Activated CD4-positive, CD25-positive, alpha-beta regulatory T cell treated with anti-CD3 and anti-CD28 coated beads, Interleukin-2, amount 50 U/mL, for 16 hours (primary cell): ENCODE data around the gene DHRS7C.

Source experiments
- DNase-seq: peaks from one replicate; pipeline ENCODE4 v3.0.0-alpha.2; 2020; ENCODE audit warnings: low read depth, low spot score

Gene DHRS7C

DNA sequence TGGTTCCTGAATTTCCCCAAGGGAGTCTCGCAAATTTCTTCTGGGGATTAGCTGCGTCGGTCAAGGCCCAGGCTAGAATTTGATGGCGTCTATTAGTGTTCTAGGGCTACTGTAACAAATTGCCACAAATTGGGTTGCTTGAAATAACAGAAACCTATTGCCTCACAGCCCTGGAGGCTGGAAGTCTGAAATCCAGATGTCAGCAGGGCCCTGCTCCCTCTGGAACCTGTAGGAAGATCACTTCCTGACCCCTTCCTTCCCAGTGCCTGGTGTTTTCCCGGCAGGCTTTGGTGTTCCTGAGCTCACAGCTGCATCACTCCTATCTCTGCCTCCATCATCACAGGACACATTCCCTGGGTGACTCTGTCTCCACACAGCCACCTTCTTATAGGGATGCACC lies 24.4 kb downstream of the DHRS7C start:
- DNase-seq, result no peak

DNA sequence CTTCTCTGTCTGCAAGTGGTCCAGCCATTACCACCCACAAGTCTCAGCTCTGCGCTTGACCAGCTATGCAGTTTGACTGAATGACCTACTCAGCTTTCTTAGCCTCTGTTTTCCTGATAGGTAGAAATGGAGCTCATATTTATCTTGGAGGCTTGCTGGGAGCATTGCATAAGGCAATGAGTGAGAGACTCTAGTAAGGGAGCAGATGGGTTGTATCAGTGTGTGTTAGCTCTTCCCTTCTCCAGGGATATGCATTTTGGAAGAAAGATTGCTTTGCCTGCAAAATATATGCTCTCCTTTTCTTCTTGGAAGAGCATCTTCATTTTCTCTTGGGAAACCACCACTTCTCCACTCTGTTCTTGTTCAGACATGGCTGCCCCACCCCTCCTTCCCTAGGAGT lies 26.1 kb downstream of the DHRS7C start:
- DNase-seq, result no peak

GRCh38 chr17:9763643-9764042 lies 27.7 kb downstream of the DHRS7C start:
- DNase-seq, result no peak

GRCh38 chr17:9760266-9760665 lies 31.1 kb downstream of the DHRS7C start:
- no peak for DNase-seq

GRCh38 chr17:9755083-9755482 lies 36.3 kb downstream of the DHRS7C start:
- no peak for DNase-seq

DNA sequence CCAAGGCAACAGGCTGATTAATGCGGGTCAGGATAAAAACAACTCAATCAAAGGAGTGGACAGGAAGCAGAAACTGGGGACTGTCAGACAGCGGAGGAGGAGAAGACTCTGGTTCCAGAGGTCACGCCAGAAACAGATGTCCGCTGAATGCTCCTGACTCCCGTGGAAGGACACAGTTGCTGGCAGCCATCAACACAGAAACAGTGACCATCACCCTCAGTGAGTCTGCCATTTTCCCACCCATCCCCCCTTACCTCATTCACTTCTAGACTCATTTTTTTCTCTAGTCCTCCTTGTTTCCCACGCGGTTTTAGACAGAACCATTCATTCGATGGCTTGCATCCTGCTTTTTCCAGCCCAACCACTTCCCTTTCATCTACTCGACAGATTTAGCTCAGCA lies 40.9 kb downstream of the DHRS7C start:
- DNase-seq, result no peak

DNA sequence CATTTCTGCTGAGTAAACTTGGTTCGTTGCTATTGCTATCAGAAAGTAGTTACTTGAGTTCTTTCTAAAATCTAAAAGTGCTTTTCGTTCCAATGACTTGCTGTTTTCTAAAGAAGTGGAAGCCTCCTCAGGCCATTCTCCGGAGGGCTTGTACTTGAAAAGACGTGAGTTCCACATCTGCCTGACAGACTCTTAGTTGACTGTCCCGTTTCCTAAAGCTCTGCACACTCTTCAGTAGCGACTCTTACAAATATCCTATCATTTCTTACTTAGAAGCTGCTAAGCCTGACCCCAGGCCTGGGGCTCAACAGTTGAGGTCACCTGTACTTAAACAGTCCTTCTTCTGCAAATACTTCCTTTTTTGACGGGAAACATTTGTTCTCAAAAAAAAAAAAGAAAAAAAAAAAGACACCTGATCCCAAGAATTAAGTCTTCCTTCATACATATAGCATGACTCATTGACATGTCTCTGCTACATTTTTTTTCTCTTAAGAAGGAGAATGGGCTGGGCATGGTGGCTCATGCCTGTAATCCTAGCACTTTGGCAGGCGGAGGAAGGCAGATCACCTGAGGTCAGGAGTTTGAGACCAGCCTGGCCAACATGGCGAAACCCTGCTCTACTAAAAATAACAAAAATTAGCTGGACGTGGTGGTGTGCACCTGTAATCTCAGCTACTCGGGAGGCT lies 61.5 kb downstream of the DHRS7C start:
- no peak for DNase-seq

DNA sequence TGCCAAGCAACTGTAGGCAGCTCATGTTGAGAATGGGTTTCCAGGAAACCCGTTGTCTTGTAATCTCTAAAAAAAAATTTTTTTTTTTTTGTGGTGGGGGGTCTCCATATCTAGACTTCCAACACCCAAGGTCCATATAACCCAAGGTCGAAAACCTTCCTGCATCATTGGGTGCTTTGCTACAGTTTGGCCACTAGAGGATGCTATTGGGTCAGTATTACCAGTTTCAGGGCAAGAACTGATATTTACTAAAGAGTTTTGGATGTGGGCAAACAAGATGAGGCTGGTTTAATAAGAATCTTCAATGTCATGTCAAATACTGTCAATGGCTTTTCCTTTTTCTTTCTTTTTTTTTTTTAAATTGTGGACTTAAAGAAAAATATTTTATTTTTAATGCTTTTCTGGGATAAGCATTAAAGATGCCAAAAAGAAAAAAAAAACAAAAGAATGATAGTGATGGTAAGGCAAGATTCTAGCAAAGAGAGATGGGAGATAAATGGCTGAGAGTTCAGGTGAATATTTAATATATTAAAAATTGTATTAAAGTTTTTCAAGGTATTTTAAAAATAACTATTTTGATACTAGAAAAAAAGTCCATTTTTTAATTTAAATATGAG lies 62.2 kb downstream of the DHRS7C start:
- no peak for DNase-seq

DNA sequence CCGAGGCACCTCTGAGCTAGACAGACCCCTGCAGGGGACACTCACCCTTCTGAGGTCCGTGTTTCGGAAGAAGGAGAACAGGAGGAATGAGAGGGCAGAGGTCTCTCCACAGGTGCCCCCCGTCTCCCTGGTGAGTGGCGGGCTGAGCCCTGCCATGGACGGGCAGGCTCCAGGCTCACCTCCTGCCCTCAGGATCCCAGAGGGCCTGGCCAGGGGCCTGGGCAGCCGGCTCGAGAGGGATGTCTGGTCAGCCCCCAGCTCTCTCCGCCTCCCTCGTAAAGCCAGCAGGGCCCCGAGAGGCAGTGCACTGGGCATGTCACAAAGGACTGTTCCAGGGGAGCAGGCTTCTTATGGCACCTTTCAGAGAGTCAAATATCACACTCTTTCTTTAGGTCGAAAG lies 62.8 kb downstream of the DHRS7C start:
- no peak for DNase-seq

DNA sequence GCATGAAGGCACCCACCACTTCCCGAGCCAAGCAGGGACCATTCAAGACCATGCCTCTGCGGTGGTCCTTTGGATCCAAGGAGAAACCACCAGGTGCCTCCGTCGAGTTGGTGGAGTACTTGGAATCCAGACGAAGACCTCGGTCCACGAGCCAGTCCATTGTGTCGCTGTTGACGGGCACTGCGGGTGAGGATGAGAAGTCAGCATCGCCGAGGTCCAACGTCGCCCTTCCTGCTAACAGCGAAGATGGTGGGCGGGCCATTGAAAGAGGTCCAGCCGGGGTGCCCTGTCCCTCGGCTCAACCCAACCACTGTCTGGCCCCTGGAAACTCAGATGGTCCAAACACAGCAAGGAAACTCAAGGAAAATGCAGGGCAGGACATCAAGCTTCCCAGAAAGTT lies 63.4 kb downstream of the DHRS7C start:
- no peak for DNase-seq

DNA sequence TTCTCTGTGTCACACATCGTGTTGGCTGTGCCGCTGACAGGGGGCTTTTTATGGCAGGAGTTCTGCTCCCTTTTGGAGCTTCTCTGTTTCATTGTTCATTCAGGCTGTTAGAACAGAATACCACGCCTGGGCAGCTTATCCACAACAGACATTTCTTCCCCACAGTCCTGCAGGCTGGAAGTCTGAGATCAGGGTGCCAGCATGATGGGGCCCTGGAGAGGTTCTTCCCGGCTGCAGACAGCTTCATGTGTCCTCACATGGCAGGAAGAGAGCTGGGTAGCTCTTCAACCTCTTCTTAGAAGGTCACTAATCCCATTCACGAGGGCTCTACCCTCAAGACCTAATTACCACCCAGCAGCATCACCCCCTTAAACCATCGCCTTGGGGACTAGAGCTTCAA lies 65.1 kb downstream of the DHRS7C start:
- no peak for DNase-seq

- no peak for DNase-seq
Measured at GRCh38 chr17:9725575-9725974, 65.8 kb downstream of the DHRS7C start.
